ENCODE data around the gene PHACTR1.

PHACTR1 gene

DNA sequence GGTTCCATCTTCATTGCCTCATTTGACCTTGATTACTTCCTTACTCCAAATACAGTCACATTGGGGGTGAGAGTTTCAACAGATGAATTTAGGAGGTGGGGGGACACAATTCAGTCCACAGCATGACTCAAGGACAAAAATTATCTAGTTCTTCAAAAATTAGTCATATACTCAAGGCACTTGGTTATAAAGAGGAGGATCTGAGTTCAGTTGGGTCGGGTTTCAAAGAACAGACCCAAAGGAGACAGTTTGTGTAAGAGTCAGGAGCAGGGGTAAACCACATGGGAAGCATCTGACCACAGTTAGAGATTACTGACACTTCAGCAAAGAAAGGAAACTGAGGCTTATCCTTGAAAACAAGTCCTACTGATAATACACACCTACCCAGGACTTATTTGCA is 473.8 kb downstream of the PHACTR1 start:
- Histone ChIP-seq H3K4me3 (no peak overlapping the region), H3K27ac (no peak overlapping the region)

DNA sequence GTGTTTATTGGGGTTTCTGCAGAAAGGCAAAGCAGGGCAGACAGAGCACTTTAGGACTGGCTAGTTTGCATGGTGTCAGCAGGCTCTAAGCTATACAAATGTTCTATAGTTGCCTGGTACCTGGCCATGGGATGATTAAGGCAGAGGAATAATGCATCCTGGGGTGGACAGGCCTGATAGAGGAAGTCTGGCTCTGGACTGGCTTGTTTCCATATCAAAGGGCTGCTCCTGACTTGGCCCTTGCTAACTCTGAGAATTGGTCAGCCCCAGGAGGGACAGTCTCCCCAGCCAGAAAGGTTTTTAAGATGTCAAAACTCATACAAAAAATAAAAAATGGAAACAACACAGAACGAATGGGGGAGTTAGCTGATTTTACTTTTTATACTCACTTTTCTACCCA is 474.9 kb downstream of the PHACTR1 start:
- H3K4me3 ChIP-seq = no peak overlapping the region
- no peak overlapping the region for H3K27ac ChIP-seq

DNA sequence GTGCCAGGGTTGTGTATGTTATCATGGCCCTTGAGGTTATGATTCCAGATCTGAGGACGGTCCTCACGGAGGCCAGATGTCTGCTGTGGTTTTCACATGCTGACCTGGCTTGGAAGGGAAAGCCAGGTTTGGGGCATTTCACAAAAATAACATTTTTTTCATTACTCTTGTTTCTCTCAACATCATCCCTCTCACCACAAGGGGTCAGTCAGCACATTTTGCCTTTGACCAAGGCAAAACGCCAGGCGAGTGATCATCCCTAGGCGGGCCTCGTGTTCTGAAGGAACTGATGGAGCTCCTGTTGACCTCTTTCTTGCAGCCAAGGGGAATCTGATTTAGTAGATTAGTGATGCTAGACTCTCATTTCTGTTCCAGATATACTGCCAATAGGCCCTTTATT is 478.3 kb downstream of the PHACTR1 start:
- no peak overlapping the region for H3K4me3 ChIP-seq
- H3K27ac ChIP-seq = no peak overlapping the region

DNA sequence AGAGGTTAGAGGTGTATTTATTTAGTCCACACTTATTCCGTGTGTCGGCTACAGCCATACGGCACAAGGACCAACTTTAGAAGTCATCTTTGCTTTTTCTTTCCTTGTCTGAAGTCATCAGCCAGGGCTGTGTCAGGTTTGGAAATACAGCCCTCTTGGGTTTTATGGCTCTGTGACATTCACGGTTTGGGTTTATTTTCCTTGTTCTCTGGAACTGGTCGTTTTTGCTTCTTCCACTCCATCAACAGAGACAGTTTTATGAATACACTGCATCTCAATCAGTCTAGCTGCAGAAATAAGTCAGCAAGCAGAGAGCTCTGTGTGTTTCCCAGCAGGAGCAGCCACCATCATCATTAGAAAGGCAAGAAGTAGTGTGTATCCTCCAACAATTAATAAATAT is 479.2 kb downstream of the PHACTR1 start:
- Histone ChIP-seq H3K27ac (no peak overlapping the region), H3K4me3 (no peak overlapping the region)

DNA sequence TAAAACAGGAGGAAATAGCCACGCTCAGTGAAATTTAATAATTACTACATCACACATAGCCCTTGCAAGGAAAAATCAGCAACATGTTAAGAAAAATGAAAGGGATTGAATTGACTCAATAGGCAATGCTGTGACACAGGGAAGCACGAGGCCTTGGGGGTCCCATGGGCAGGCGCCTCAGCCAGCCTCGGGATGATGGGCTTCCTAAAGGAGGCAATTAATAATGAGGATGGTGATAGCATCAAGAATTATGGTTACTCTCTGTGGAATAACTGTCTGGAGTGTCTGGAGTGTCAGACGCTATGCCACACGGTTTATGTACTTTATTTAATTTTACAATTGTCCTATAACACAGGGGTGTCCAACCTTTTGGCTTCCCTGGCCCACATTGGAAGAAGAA is 481.6 kb downstream of the PHACTR1 start:
- Histone ChIP-seq H3K4me3 (no peak overlapping the region), H3K27ac (no peak overlapping the region)

DNA sequence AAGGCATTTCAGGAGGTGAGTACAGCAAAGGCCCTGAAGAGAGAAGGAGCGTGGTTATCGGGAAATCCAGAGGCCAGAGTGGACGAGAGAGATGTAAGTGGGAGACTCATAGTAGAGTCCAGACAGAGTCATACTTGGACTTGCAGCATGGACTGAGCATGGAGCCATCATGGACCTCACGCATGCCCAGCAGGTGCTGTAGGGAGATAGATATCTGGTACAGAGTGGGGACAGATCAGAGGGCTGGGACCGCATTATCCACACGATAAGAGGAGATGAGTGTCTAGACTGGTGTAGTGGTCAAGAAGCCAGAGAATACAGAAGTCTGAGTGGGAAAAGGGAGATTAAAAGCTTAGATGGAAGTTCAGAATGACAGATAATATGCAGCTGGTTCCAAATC is 484.8 kb downstream of the PHACTR1 start:
- Histone ChIP-seq H3K27ac (no peak overlapping the region), H3K4me3 (no peak overlapping the region)

DNA sequence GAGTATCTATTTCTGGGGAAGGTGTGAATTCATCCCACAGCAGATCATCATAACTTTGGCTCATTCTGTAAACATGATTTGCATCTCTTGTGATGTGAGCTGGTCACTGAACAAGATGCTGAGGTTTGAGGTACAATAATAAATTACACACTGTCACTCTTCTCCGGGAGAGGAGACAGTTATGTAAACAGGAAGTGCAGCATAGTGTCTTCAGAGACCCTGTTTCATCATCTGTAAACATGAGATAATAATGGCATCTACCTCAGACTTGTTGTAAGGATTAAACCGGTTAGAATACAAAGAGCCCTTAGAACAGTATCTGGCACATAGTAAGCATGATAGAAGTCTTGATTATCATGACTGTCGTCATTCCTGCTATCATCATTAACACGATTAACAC is 486.6 kb downstream of the PHACTR1 start:
- H3K27ac ChIP-seq = no peak overlapping the region
- no peak overlapping the region for H3K4me3 ChIP-seq

DNA sequence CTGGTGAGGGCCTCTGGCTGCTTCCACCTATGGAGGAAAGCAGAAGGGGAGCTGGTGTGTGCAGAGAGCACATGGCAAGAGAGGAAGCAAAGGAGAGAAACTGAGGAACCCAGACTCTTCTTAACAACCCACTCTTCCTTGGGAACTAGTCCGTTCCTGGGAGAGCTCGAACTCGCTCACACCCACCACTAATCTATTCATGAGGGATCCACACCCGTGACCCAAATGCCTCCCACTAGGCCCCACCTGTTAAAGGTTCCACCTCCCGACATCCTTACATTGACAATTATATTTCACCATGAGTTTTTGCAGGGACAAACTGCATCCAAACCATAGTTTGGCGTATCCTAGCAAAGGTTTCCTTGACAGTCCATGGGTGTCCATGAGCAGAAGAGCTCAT is 488.5 kb downstream of the PHACTR1 start:
- Histone ChIP-seq H3K27ac (no peak overlapping the region), H3K4me3 (no peak overlapping the region)

DNA sequence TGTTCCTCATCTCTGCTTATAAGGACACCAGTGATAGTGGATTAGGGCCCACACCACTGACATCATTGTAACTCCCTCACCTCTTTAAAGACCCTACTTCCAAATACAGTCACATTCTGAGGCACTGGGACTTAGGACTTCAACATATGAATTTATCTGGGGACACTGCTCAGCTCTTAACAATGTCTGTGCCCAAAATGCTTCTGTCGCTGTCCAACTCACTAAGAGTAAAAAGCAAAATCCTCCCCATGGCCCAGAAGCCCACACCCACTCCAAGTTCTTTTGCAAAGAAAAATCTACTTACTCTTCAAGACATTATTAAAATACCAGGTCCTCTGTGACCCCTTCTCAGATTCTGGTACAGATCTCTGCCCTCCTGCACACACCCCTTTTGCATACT is 495.5 kb downstream of the PHACTR1 start:
- Histone ChIP-seq H3K27ac (no peak overlapping the region), H3K4me3 (no peak overlapping the region)

DNA sequence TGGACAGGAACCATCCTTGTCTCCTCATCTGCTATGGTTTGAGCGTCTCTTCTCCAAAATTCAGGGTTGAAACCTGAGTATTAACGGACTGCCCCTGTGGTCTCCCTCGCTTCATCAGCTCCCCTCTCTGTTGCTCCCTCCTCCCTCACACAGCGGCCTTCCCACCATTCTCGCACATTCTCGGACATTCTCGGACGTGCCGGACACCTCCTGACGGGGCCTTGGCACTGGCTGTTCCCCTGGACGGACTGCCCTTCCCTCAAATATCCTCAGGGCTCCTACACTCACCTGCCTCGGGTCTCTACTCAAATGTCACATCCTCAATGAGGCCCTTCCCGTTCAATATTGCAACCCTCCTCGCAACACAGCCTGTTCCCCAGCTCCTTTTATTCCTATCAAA is 496.0 kb downstream of the PHACTR1 start:
- H3K4me3 ChIP-seq = no peak overlapping the region

DNA sequence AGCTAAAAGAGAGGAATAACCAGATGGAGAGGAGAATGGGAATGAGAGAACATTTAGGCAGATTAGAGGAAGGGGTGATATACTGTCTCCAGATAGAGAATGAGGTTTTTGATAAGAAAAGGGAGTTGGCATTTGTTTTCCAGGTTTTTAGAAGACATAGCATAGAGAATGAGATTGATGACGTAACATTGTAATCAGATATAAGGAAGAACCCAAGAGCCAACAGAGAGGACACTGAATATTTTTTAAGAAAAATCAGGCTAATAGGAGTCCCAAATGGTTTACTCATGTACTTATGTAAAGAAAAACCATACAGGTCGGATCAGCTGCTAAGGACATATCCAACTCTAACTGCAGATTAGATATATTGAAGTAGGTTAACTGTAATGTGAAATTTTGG is 498.8 kb downstream of the PHACTR1 start:
- no peak overlapping the region for H3K4me3 ChIP-seq
- no peak overlapping the region for H3K27ac ChIP-seq

More for the DNA sequence above, 496.0 kb downstream of the PHACTR1 start:
- no peak overlapping the region for H3K27ac ChIP-seq

DNA sequence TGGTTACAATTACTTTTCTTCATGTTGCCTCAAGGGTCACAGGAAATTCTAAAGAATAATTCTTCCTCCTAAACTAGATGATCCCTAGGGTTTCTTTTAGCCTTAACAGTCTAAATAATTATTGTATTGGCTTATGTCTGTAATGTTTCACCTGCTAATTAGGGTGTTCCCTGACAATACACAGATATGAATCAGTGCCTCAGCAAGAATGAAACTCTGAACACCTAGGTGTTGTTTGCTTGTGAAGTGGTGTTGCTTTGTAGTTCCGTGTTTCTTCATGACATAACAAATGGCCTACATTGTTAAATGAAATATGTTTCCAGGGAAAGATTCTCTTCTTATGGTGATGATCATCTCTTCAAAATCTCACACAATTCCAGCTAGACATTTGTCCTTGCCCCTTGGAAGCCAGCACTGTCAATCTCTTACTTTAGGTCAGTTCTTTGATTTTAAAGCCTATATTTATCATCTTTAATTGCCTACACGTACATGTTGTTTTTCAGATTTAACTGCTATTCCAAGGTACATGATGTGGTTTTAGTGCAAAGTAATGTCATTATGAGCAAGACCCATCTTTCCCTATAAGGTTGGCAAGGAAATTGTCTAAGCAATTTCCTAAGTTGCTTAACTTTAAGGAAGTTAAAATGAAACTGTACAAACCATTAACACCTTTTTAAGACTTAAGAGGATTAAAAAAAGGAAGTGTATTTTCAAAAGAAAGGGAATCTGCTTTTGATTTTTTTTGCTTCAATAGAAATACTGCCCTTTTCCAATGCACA is 499.9 kb downstream of the PHACTR1 start:
- H3K27ac ChIP-seq = no peak overlapping the region
- H3K4me3 ChIP-seq = no peak overlapping the region

DNA sequence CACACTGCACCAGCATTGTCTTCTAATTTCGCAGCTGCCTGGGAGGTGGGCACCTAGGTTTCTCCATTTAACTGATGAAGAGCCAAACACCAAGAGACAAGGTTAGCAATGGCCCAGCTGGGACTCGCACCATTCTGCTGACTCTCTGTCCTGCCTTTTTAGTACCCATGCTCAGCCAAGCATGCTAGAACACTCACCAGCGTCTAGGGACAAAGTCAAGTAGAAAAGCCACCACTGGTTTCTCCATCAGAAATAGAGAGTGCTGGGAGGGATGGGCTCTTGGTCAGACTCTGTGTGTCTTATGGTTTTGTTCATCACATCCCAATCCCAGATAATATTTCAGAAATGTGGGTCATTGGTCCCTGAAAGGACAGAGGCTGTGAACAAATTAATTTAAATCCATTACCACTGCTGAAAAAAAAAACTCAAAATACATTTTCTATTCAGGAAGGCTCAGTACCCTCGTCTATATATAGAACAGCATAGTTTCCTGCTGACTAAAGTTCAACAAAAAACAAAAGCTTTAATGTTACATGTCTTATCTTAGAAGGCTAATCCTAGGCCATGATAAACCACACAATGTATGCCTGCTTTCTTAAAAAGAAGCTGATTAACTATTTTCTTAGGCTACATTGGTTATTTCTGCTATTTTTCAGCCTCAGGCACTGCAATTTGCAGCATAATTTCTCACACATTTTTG is 500.8 kb downstream of the PHACTR1 start:
- Histone ChIP-seq H3K27ac (no peak overlapping the region), H3K4me3 (no peak overlapping the region)

DNA sequence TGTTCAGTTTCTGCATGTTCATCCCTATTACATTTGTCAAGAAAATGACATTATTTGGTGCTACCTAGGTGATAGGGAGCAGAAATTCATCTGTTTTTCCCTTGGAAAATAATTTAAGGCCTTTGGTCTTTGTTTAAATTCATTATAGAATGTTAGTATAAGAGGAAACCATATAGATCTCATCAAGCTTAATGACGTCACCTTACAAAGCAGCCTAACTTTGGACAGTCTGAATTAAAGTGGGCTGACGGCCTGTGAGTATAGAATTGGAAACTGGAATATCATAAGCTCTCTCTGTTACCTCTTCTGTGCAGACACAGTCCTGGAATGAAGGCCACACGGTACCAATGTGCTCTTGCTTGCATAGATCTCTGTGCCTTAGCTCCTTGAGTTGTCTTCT is 503.7 kb downstream of the PHACTR1 start:
- no peak overlapping the region for H3K4me3 ChIP-seq
- no peak overlapping the region for H3K27ac ChIP-seq

DNA sequence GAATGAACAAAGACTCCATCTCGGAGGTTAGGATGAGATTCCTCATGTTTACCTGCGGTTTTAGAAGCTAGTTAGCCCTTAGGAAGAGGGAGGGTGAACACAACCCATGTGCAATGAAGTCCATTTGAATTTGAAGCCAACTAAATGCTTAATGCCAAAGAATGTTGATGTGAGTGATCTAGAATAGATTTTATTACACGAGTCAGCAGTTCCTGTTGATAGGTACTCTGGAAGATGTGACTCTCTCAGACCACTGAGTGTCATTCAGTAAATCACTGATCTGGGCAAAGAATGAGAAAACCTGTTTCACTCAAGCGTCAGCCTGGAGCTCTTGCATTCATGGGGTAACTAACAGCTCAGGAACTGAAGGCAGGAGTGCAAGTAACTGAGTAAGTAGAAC is 505.5 kb downstream of the PHACTR1 start:
- no peak overlapping the region for H3K4me3 ChIP-seq

DNA sequence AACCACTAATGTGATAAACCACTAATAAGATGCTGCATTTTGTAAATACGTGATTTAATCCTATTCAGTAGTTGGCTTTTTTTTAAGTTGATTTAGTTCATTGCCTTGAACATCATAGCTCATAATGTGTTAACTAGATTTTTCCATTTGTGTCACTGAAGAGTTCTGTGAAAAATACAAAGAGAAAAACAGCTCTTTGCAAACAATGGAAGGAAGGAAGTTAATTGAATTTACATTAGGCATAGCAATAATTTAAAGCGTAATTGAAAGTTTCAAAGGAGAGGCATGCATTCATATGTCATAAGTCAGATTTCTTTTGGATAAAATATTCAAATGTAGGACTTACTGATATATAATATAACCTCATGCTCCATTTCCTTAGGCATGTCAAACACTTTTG is 509.5 kb downstream of the PHACTR1 start:
- no peak overlapping the region for H3K4me3 ChIP-seq
- no peak overlapping the region for H3K27ac ChIP-seq

More for the DNA sequence above, 505.5 kb downstream of the PHACTR1 start:
- H3K27ac ChIP-seq = no peak overlapping the region

DNA sequence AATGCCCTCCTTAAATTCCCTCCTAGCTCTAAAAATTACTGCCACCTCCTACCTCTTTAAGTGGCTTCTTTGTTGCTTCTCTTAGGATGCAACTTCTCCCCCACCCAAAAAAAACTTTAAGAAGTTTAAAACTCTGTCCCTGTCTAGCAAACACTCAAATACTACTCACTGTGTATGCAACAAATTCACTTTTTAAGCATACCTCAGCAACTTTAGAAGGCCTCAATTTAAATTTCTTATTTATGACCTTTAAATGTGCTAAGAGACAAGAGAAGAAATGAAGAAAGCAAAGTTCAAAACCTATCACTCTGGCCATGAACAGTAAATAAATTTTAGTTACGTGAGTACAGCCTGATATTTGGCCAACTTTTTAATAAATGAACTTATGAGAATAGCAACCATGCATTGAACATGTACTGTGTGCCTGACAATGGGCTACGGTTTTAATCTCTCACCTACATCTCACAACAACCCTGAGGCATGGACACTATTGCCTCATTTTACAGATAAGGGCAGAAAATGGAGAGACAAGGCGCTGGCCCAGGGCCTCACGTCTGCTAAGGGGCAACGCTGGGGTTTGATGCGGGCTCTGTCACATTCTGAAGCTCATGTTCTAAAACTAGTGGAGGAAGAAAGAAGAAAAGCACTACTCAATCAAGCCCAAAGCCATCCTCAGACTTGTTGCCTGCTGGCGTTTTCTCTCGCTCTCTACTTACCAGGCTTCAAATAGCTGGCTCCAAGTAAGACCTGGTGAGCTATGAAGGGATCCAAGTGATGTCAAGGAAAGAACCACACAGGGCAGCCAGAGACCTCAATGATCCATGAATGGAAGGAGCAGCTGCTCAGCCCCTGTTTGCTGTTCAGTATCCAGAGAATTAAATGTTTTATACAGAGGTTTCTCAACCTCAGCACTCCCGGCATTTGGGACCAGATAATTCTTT is 512.0 kb downstream of the PHACTR1 start:
- Histone ChIP-seq H3K4me3 (no peak overlapping the region), H3K27ac (no peak overlapping the region)

DNA sequence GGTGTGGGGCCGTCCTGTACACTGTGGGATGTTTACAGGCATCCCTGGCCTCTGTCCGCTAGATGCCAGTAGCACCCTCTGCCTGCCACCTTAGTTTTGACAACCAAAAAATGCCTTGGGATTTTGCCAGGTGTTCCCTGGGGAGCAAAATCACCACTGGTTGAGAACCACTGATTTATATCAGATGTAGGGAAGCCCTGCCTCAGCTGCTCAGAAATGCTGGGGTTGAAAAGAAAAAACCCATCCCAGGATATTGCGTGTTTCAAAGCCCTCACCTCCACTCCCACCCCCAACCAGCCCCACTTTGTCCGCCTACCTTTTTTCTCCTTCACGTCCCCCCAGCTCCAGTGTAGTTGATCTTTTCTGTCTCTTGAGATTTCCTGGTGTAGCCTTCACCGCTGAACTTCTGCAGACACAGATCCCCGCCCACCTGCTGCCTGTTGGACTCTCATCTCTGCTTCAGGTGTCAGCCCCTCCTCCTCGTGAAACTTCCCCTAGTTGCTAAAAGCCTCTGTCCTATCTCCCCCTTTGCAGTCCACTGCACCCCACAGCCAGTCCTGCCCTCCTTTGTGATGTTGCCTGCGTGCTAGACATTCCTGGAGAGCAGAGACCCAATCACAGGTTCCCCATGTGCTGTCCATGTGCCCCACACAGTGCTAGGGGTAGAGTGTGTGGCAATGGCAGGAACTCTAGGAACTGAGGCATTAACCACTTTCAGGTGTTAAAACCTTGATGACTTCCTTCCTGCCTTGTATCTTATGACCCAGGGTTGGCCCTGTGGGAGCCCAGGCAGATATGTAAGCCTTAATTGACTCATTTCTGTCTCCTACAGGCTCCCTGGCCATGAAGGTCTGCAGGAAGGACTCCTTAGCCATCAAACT is 512.9 kb downstream of the PHACTR1 start:
- Histone ChIP-seq H3K4me3 (no peak overlapping the region), H3K27ac (no peak overlapping the region)

DNA sequence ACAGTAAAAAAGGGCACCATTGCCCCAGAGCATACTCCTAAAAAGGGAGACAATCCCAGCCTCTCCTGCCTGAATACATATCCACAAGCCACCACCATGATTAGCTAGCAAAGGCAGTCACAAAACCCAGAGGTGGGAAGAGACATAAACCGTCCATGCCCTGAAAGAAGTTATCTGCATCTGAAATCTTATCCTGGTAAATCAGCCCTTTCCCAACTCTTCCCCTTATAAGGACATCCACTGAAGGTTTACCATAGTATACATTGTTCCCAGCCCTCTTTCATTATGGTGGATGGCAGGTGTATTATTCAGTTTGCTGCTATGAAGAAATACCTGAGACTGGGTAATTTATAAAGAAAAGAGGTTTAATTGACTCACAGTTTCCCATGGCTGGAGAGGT is 516.5 kb downstream of the PHACTR1 start:
- Histone ChIP-seq H3K4me3 (no peak overlapping the region), H3K27ac (no peak overlapping the region)

DNA sequence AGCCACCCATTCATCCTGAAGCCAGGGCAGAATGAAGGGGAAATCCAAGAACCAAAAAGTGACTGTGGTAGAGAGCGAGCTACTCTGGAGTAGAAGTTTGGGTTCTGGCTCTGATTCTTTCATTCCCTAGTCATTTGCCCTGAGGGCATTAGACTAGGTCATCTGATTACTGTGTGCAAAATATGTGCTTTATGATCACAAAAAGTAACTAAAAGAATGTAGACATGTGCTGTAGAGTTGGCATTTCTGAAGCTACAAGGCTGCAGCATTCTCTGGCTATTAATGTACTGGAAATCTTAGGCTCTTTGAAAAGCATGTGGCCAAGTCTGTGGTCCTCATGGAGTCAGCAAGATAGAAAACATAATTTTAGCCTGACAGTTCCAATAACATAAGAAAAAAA is 517.6 kb downstream of the PHACTR1 start:
- H3K4me3 ChIP-seq = no peak overlapping the region
- H3K27ac ChIP-seq = no peak overlapping the region

Measured in skin epidermis (tissue), 12 donors.